Stimulated activated CD8-positive, alpha-beta memory T cell treated with anti-CD3 and anti-CD28 coated beads, Interleukin-4, amount 100 ng/mL, for 24 hours (primary cell): ENCODE results near the gene LDLRAD1.
"Not testable (repeated sequence)": the region's sequence is repeated elsewhere in the genome, so short reads cannot be mapped to it uniquely, and the experiment has no call there.

Source experiments
- DNase-seq: peaks from one replicate; pipeline ENCODE4 v3.0.0-alpha.2; 2020; ENCODE audit warnings: low read depth

Gene LDLRAD1

GRCh38 chr1:54016343-54017282 lies 1.4 kb downstream of the LDLRAD1 start:
- DNase-seq, result no peak

- no peak for DNase-seq
These were observed 3.9 kb downstream of the LDLRAD1 start for GRCh38 chr1:54014009-54014629.

GRCh38 chr1:54013393-54014008 lies 4.5 kb downstream of the LDLRAD1 start:
- DNase-seq, result no peak

GRCh38 chr1:54012863-54013262 lies 5.1 kb downstream of the LDLRAD1 start:
- DNase-seq, result no peak

- DNase-seq, result no peak
These were observed 6.0 kb downstream of the LDLRAD1 start for GRCh38 chr1:54012008-54012325.

GRCh38 chr1:54011316-54012007 lies 6.5 kb downstream of the LDLRAD1 start:
- no peak for DNase-seq

GRCh38 chr1:54010415-54011117 lies 7.4 kb downstream of the LDLRAD1 start:
- DNase-seq, result no peak

- DNase-seq, result no peak
These were observed 8.6 kb downstream of the LDLRAD1 start for GRCh38 chr1:54009406-54009805.

- DNase-seq, result no peak
These were observed 9.1 kb downstream of the LDLRAD1 start for GRCh38 chr1:54008876-54009275.

GRCh38 chr1:54007613-54008012 lies 10.4 kb downstream of the LDLRAD1 start:
- DNase-seq, result no peak

GRCh38 chr1:54006508-54006907 lies 11.5 kb downstream of the LDLRAD1 start:
- no peak for DNase-seq

- no peak for DNase-seq
These were observed 13.4 kb downstream of the LDLRAD1 start for GRCh38 chr1:54004481-54005049.

GRCh38 chr1:54003750-54004480 lies 14.1 kb downstream of the LDLRAD1 start:
- not testable (repeated sequence) for DNase-seq

GRCh38 chr1:54003249-54003646 lies 14.7 kb downstream of the LDLRAD1 start:
- DNase-seq, result no peak

GRCh38 chr1:54002544-54003248 lies 15.3 kb downstream of the LDLRAD1 start:
- no peak for DNase-seq

GRCh38 chr1:54001591-54001990 lies 16.4 kb downstream of the LDLRAD1 start:
- no peak for DNase-seq

- DNase-seq, result no peak
These were observed 18.1 kb downstream of the LDLRAD1 start for GRCh38 chr1:53999920-54000319.

- DNase-seq, result no peak
These were observed 19.8 kb downstream of the LDLRAD1 start for GRCh38 chr1:53998223-53998622.

GRCh38 chr1:53995683-53996082 lies 22.3 kb downstream of the LDLRAD1 start:
- no peak for DNase-seq

GRCh38 chr1:53994516-53994915 lies 23.5 kb downstream of the LDLRAD1 start:
- not testable (repeated sequence) for DNase-seq
